ENCODE results near the gene GOLGA1. TPM values are rescaled to one million over a fixed set of nuclear protein-coding genes. Genes with fewer than 3 reads are reported as not detected.

Gene GOLGA1
- total and polyA plus RNA-seq, 2 of the 13 experiments (the other 11 are each of a cell fraction or from before 2014, with no cell fraction given) = 12.7 to 15.9 TPM

DNA sequence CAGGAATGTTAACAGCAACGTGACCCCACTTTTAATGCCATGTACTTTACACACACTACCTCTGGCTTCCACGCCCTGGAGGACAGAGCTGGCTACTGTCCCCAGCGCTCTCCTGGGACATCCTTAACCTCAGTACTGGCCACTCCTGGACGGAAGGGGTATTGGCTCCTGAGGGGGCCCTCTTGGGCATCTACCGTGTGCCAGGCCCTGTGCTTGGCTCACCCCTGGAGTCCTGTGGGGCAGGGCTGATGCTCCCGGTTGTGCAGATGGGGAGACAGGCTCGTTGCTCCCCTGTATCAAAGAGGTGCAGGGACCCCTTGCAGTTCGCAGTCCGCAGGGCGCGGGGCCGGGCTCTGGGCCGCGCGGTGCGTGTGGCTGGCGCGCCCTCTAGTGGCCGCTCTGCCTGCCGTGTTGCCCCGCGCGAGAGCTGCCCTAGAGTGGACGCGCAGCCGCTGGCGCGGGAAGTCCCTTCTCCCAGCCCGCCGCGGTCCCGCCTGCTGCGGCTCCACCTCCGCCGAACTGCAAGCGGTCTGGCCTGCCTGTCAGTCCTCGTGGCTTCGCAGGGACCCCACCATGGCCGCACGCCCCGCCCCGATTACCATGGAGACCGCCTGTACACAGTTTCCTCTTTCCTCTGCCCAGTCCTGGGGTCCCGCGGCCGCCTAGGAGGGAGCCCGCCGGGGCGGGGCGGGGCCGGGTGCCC is 87.9 kb downstream of the GOLGA1 start, which contains the start of gene WDR38 (continued):
- TF ChIP-seq ZBTB40 (IDR thresholded peaks at IDR 0.05) (no peak), ZBTB40 (CRISPR knock-in tag; IDR thresholded peaks at IDR 0.05) (no peak), ZNF512B (CRISPR knock-in tag; IDR thresholded peaks at IDR 0.05; ENCODE audit: borderline replicate concordance) (no peak), MYC (CRISPR knock-in tag; IDR thresholded peaks at IDR 0.05; ENCODE audit: borderline replicate concordance) (peak; percentile 65; the same call in 1 of the 2 replicates), ZNF12 (CRISPR knock-in tag; IDR thresholded peaks at IDR 0.05) (no peak), SRSF1 (optimal IDR thresholded peaks at IDR 0.05; ENCODE audit: low read depth, low read length) (peak; percentile 37), FLYWCH1 (CRISPR knock-in tag; IDR thresholded peaks at IDR 0.05) (no peak), ZNF160 (CRISPR knock-in tag; IDR thresholded peaks at IDR 0.05) (no peak), SMC3 (IDR thresholded peaks at IDR 0.05; ENCODE audit: low read length) (peak; percentile 21), ZNF768 (CRISPR knock-in tag; IDR thresholded peaks at IDR 0.05) (no peak)
- TF ChIP-seq, protein P1, sequence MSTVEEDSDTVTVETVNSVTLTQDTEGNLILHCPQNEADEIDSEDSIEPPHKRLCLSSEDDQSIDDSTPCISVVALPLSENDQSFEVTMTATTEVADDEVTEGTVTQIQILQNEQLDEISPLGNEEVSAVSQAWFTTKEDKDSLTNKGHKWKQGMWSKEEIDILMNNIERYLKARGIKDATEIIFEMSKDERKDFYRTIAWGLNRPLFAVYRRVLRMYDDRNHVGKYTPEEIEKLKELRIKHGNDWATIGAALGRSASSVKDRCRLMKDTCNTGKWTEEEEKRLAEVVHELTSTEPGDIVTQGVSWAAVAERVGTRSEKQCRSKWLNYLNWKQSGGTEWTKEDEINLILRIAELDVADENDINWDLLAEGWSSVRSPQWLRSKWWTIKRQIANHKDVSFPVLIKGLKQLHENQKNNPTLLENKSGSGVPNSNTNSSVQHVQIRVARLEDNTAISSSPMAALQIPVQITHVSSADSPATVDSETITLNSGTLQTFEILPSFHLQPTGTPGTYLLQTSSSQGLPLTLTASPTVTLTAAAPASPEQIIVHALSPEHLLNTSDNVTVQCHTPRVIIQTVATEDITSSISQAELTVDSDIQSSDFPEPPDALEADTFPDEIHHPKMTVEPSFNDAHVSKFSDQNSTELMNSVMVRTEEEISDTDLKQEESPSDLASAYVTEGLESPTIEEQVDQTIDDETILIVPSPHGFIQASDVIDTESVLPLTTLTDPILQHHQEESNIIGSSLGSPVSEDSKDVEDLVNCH (CRISPR knock-in tag; IDR thresholded peaks at IDR 0.05) = no peak
- TF ChIP-seq, protein P2, sequence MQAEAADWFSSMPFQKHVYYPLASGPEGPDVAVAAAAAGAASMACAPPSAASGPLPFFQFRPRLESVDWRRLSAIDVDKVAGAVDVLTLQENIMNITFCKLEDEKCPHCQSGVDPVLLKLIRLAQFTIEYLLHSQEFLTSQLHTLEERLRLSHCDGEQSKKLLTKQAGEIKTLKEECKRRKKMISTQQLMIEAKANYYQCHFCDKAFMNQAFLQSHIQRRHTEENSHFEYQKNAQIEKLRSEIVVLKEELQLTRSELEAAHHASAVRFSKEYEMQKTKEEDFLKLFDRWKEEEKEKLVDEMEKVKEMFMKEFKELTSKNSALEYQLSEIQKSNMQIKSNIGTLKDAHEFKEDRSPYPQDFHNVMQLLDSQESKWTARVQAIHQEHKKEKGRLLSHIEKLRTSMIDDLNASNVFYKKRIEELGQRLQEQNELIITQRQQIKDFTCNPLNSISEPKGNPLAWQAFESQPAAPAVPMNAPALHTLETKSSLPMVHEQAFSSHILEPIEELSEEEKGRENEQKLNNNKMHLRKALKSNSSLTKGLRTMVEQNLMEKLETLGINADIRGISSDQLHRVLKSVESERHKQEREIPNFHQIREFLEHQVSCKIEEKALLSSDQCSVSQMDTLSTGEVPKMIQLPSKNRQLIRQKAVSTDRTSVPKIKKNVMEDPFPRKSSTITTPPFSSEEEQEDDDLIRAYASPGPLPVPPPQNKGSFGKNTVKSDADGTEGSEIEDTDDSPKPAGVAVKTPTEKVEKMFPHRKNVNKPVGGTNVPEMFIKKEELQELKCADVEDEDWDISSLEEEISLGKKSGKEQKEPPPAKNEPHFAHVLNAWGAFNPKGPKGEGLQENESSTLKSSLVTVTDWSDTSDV (CRISPR knock-in tag; IDR thresholded peaks at IDR 0.05) = no peak

Measured in HepG2 (cell line).